ENCODE results near the gene TXNDC12. TPM values are rescaled to one million over a fixed set of nuclear protein-coding genes. Genes with fewer than 3 reads are reported as not detected.
"Not testable (repeated sequence)": the region's sequence is repeated elsewhere in the genome, so short reads cannot be mapped to it uniquely, and the experiment has no call there.

TXNDC12 gene
- total RNA-seq, 1 donor from 2014 or later: 62.1 TPM

DNA sequence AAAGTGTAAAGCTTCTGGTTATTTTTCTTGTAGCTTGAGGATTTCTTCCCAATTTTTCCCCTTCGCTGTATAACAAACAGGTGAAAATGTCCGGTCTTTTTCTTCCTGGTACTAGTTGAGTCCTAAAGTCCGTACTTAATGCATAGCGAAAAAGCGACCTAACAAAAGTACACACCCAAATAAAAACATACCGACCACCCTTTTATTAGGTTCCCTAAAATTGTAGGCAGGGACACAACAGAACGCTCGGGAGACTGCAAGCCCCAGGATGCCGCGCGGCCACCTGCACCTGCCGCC is 823 bp upstream of the TXNDC12 start:
- H3K27me3 ChIP-seq (ENCODE audit: control insufficient read depth, insufficient read depth, low read length): no peaks in the 10 kb centered on the region
- peak overlapping the region; percentile 85 for H3K4me3 ChIP-seq (ENCODE audit: low read depth, low read length)
- TF ChIP-seq, protein P1, sequence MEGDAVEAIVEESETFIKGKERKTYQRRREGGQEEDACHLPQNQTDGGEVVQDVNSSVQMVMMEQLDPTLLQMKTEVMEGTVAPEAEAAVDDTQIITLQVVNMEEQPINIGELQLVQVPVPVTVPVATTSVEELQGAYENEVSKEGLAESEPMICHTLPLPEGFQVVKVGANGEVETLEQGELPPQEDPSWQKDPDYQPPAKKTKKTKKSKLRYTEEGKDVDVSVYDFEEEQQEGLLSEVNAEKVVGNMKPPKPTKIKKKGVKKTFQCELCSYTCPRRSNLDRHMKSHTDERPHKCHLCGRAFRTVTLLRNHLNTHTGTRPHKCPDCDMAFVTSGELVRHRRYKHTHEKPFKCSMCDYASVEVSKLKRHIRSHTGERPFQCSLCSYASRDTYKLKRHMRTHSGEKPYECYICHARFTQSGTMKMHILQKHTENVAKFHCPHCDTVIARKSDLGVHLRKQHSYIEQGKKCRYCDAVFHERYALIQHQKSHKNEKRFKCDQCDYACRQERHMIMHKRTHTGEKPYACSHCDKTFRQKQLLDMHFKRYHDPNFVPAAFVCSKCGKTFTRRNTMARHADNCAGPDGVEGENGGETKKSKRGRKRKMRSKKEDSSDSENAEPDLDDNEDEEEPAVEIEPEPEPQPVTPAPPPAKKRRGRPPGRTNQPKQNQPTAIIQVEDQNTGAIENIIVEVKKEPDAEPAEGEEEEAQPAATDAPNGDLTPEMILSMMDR (IDR thresholded peaks at IDR 0.05; ENCODE audit: insufficient read depth, low read length, poor library complexity, severe bottlenecking): no peak
- DNase-seq (ENCODE audit: low read depth): no peak
- no peaks in the 10 kb centered on the region for H3K36me3 ChIP-seq (ENCODE audit: control insufficient read depth, insufficient read depth, low read length)

DNA sequence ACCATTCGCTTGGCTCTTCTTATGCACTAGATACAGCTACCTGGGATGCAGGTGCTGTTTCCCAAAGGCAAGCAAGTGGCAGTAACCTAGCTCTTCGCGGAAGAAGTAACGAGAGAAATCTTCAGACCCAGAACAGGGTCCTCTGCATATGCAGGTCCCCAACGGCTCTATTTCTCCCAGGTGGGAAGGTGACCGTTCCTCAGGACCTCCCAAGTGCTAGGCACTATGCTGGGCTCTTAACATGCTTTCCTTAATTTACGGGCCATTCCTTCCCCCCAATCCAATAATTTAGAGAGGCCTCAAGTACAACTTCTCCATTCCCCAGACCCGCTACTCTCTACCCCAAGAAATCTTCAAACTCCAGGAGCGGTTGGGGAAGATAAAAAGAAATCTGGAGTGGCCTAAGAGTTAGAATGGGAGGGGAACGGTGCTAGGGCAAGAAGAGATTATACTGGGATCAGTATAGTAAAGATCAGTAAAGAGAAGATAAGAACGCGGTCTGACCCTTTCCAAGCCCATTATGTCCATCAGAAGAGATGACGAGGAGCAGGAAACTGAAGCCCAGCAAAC is 410 bp downstream of the TXNDC12 start:
- Histone ChIP-seq H3K4me3 (ENCODE audit: low read depth, low read length) (peak overlapping the region; percentile 85), H3K27me3 (ENCODE audit: control insufficient read depth, insufficient read depth, low read length) (no peaks in the 10 kb centered on the region), H3K36me3 (ENCODE audit: control insufficient read depth, insufficient read depth, low read length) (no peaks in the 10 kb centered on the region)
- DNase-seq (ENCODE audit: low read depth): no peak
- TF ChIP-seq, protein P1 (IDR thresholded peaks at IDR 0.05; ENCODE audit: insufficient read depth, low read length, poor library complexity, severe bottlenecking): no peak

DNA sequence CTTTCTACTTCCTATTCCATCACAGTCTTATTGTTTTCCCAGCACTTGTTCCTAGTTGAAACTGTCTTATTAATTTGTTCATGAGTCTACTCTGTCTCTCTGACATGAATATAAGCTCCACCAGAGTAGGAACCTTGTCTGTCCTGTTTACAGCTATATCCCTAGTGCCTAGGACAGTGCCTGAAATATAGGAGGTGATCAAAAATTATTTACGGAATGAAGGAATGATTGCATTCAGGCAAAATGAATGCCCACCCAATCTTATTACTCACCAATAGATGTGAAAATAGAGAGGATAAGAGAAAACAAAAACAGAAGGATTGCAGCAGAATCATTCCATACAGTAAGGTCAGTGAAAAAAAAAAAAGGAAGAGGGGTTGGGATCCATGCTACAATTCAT is 1.1 kb downstream of the TXNDC12 start:
- peak overlapping the region; percentile 85 for H3K4me3 ChIP-seq (ENCODE audit: low read depth, low read length)
- TF ChIP-seq, protein P1 (IDR thresholded peaks at IDR 0.05; ENCODE audit: insufficient read depth, low read length, poor library complexity, severe bottlenecking): no peak
- no peaks in the 10 kb centered on the region for H3K27me3 ChIP-seq (ENCODE audit: control insufficient read depth, insufficient read depth, low read length)
- no peak for DNase-seq (ENCODE audit: low read depth)
- no peaks in the 10 kb centered on the region for H3K36me3 ChIP-seq (ENCODE audit: control insufficient read depth, insufficient read depth, low read length)

DNA sequence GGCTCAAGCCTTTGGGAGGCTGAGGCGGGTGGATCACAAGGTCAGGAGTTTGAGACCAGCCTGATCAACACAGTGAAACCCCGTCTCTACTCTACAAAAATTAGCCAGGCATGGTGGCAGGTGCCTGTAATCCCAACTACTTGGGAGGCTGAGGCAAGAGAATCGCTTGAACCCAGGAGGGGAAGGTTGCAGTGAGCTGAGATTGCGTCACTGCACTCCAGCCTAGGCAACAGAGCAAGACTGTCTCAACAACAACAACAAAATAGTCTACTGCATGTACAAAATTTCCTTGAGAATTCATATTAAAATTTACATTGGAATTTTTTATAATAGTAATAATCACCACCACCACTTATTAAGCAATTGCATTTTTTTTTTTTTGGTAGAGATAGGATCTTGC is 5.7 kb downstream of the TXNDC12 start:
- not testable (repeated sequence) for H3K36me3 ChIP-seq (ENCODE audit: control insufficient read depth, insufficient read depth, low read length); DNase-seq (ENCODE audit: low read depth); H3K27me3 ChIP-seq (ENCODE audit: control insufficient read depth, insufficient read depth, low read length); H3K4me3 ChIP-seq (ENCODE audit: low read depth, low read length)

DNA sequence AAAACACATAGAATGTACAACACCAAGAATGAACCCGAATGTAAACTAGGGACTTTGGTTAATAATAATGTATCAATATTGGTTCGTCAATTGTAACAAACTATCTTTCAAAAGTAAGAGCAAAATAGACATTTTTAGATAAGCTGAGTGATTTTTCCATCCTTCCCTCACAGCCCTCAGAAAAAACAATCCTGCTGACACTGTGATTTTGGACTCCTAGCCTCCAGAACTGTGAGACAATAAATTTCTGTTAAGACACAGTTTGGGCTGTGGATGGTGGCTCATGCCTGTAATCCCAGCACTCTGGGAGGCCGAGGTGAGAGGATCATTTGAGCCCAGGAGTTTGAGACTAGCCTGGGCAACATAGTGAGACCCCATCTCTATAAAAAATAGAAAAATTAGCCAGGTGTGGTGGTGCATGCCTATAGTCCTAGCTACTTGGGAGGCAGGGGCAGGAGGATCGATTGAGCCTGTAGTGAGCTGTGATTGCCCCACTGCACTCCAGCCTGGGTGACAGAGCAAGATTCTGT is 9.3 kb downstream of the TXNDC12 start:
- H3K27me3 ChIP-seq (ENCODE audit: control insufficient read depth, insufficient read depth, low read length); H3K4me3 ChIP-seq (ENCODE audit: low read depth, low read length); DNase-seq (ENCODE audit: low read depth); H3K36me3 ChIP-seq (ENCODE audit: control insufficient read depth, insufficient read depth, low read length): not testable (repeated sequence)

DNA sequence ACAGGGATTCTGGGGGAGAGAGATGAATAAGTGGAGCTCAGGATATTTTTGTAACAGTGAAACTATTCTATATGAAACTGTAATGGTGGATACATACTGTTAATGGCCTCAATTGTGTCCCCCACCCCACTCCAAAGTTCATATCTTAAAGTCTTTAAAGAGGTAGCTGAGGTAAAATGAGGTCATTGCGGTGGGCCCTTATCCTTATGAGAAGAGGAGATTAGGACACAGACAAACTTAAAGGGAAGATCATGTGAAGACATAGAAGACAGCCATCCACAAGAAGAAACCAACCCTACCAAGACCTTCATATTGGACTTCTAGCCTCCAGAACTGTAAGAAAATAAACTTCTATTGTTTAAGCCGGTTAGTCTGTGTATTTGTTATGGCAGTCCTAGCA is 9.8 kb downstream of the TXNDC12 start:
- DNase-seq (ENCODE audit: low read depth): no peak
- no peaks in the 10 kb centered on the region for H3K36me3 ChIP-seq (ENCODE audit: control insufficient read depth, insufficient read depth, low read length)
- no peaks in the 10 kb centered on the region for H3K27me3 ChIP-seq (ENCODE audit: control insufficient read depth, insufficient read depth, low read length)
- TF ChIP-seq, protein P1 (IDR thresholded peaks at IDR 0.05; ENCODE audit: insufficient read depth, low read length, poor library complexity, severe bottlenecking): no peak
- H3K4me3 ChIP-seq (ENCODE audit: low read depth, low read length): no peak overlapping the region

DNA sequence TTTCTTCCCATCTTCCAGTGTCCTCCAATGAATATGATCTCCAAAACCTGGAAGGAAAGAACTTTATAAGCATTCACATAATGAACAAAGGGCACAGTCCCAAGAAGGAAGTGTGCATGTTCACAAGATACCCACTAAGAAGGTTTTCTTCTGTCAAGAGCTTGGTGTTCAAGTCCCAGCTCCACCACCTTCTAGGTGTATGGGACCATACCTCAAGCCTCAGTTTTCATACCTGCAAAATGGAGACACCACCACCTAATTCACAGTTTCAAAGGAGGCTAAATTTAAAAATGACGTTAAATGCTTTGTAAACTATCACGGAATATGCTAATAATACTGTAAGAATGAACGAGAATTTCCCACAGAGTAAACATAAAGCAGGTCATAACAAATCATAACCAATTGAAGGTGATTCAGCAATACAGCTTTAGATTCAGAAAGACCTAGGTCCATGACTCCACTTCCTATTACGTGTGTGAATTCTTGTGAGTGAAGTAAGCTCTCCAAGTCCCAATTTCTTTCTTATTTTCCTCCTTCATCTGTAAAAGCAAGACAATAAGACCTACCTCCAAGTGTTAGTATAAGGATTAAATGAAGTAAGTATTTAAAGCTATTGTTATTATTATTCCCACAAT is 13.3 kb downstream of the TXNDC12 start:
- Histone ChIP-seq H3K27me3 (ENCODE audit: control insufficient read depth, insufficient read depth, low read length) (no peaks in the 10 kb centered on the region), H3K36me3 (ENCODE audit: control insufficient read depth, insufficient read depth, low read length) (no peaks in the 10 kb centered on the region), H3K4me3 (ENCODE audit: low read depth, low read length) (no peak overlapping the region)
- no peak for DNase-seq (ENCODE audit: low read depth)
- TF ChIP-seq, protein P1 (IDR thresholded peaks at IDR 0.05; ENCODE audit: insufficient read depth, low read length, poor library complexity, severe bottlenecking): no peak

All from kidney epithelial cell (primary cell).